HG02870 (cell line): ENCODE results near the gene ALS2CL.
A peak's percentile ranks its signal among the peaks of the same experiment; 100 is the strongest.

ENCODE experiments used
- ATAC-seq: cut with Tn5 transposase; IDR thresholded peaks from one replicate; pipeline ENCODE4 v1.9.1; 2021; ENCODE audit warnings: mild to moderate bottlenecking, moderate library complexity; ENCODE audit not compliant: unreplicated experiment

Gene ALS2CL

GRCh38 chr3:46643701-46644100 is 49.8 kb downstream of the ALS2CL start:
- ATAC-seq = no peak

DNA sequence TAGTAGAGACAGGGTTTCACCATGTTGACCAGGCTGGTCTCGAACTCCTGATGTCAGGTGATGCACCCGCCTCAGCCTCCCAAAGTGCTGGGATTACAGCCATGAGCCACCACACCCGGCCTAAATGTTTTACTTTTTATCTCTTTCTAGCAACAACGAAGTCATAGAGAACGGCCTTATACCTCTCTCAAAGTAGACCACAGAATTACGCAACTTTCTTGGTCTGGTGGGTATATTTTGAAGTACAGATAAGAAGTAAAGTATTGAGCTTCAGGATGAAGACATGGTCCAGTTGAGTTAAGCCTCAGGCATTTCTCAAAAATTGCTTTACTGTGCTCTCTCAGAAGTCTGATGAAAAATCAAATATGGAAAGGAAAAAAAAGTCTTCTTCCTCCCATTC is 50.5 kb downstream of the ALS2CL start:
- ATAC-seq = no peak

DNA sequence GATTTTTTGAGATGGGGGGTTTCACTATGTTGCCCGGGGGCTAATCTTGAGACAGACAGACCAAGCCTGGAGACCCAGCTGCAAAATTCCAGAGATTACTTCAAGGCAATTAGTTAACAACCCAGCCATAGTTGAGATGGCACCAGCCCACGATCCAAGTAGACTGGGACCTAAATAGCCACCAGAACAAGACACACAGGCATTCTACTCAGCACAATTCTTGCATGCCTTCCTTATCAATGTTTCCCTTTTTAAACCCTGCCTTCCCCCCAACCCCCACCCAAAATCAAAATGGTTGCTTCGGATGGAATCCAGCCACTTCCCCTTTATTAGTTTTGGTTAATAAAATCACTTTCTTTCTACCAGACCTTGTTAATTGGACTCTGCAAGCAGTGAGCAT is 52.6 kb downstream of the ALS2CL start:
- ATAC-seq = no peak

- ATAC-seq = no peak
Observed at GRCh38 chr3:46639221-46639620, 54.3 kb downstream of the ALS2CL start.

GRCh38 chr3:46634856-46635255 is 58.6 kb downstream of the ALS2CL start:
- ATAC-seq = no peak

- ATAC-seq = no peak
Observed at GRCh38 chr3:46632792-46633191, 60.7 kb downstream of the ALS2CL start.

GRCh38 chr3:46629551-46630517 is 63.6 kb downstream of the ALS2CL start:
- ATAC-seq = peak; percentile 57

GRCh38 chr3:46628901-46629369 is 64.5 kb downstream of the ALS2CL start:
- no peak for ATAC-seq

GRCh38 chr3:46627078-46627477 is 66.4 kb downstream of the ALS2CL start:
- ATAC-seq = no peak

DNA sequence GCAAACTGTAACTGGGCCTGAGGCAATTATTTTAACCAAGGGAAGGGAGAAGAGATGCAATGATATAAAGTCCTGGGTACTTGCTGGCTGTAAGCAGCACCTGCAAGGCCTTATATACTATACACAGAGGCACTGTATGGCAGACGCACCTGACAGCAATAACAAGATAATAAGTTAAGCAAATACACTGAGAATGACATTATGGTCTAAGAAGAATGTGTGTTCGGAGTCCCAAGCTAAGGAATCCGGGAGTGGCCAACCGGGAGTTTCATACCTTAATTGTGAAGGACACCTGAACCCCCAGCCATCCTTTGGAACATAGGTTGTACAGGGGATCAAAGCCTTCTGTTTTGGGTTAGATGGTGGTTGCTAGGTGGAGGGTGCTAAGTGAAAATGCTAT is 67.4 kb downstream of the ALS2CL start:
- no peak for ATAC-seq

- no peak for ATAC-seq
Observed at GRCh38 chr3:46624975-46625490, 68.4 kb downstream of the ALS2CL start.

- ATAC-seq = no peak
Observed at GRCh38 chr3:46624533-46624932, 68.9 kb downstream of the ALS2CL start.

- no peak for ATAC-seq
Observed at GRCh38 chr3:46619845-46620778, 73.4 kb downstream of the ALS2CL start.
